ENCODE measurements around the gene MSRB2. TPM values are rescaled to one million over a fixed set of nuclear protein-coding genes. Genes with fewer than 3 reads are reported as not detected.
A peak's percentile ranks its signal among the peaks of the same experiment; 100 is the strongest.
"Not testable (repeated sequence)": the region's sequence is repeated elsewhere in the genome, so short reads cannot be mapped to it uniquely, and the experiment has no call there.

MSRB2 gene
- total RNA-seq, 8 experiments from 2014 or later: 15.0 to 27.3 (median 19.8) TPM

GRCh38 chr10:23063973-23064812 is 31.2 kb upstream of the MSRB2 start:
- in situ Hi-C loops (cut with MboI; ENCODE audit: low pct_unique_long_range_greater_than_20kb in 2 of 9, low sequenced_read_pairs in 9 of 9, unreplicated experiment in 9 of 9): no loop called here
- Histone ChIP-seq H3K27ac (no peak overlapping the region), H3K4me1 (replicated peaks in 1 of 2) (peaks cover 20 to 22% of the 10 kb centered on the region in 2 donors), H3K4me3 (no peak overlapping the region)
- WGBS, 10 experiments: 53 to 100% (median 92%) methylated on average over 2 to 14 of the region's 20 CpGs; no CpG with 5 or more reads in 1 of the 10 experiments
- ATAC-seq (replicated peaks in 6 of 8): no peak

GRCh38 chr10:23064813-23065114 is 30.6 kb upstream of the MSRB2 start:
- H3K27ac ChIP-seq; in situ Hi-C loops (cut with MboI; ENCODE audit: low pct_unique_long_range_greater_than_20kb in 2 of 9, low sequenced_read_pairs in 9 of 9, unreplicated experiment in 9 of 9): not testable (repeated sequence)
- WGBS, 10 experiments: 92 to 100% (median 100%) methylated on average over 1 to 2 of the region's 2 CpGs; no CpG with 5 or more reads in 3 of the 10 experiments

GRCh38 chr10:23065181-23065948 is 30.0 kb upstream of the MSRB2 start:
- in situ Hi-C loops (cut with MboI; ENCODE audit: low pct_unique_long_range_greater_than_20kb in 2 of 9, low sequenced_read_pairs in 9 of 9, unreplicated experiment in 9 of 9): no loop called here
- Histone ChIP-seq H3K27ac (no peak overlapping the region), H3K4me3 (no peak overlapping the region), H3K4me1 (replicated peaks in 1 of 2) (peaks cover 20 to 22% of the 10 kb centered on the region in 2 donors)
- WGBS, 10 experiments: 20 to 100% (median 94%) methylated on average over 1 to 9 of the region's 11 CpGs; no CpG with 5 or more reads in 1 of the 10 experiments
- peak in 3 of 8 experiments; percentile 36 to 69 (median 61) for ATAC-seq (replicated peaks in 6 of 8)

More at GRCh38 chr10:23064813-23065114, 30.6 kb upstream of the MSRB2 start:
- not testable (repeated sequence) for ATAC-seq (replicated peaks in 6 of 8); H3K4me3 ChIP-seq
- H3K4me1 ChIP-seq (replicated peaks in 1 of 2): peaks cover 20 to 22% of the 10 kb centered on the region in 2 donors

- Histone ChIP-seq H3K4me1 (replicated peaks in 1 of 2) (peaks cover 15 to 17% of the 10 kb centered on the region in 2 donors), H3K4me3 (no peak overlapping the region), H3K27ac (no peak overlapping the region)
- no peak for ATAC-seq (replicated peaks in 6 of 8)
- 81 to 100% (median 87%) methylated on average over 1 to 6 of the region's 12 CpGs; no CpG with 5 or more reads in 5 of the 10 experiments for WGBS, 10 experiments
- in situ Hi-C loops (cut with MboI; ENCODE audit: low pct_unique_long_range_greater_than_20kb in 2 of 9, low sequenced_read_pairs in 9 of 9, unreplicated experiment in 9 of 9): no loop called here
Measured at GRCh38 chr10:23067337-23067736, 28.0 kb upstream of the MSRB2 start.

GRCh38 chr10:23067939-23068775 is 27.2 kb upstream of the MSRB2 start:
- in situ Hi-C loops (cut with MboI; ENCODE audit: low pct_unique_long_range_greater_than_20kb in 2 of 9, low sequenced_read_pairs in 9 of 9, unreplicated experiment in 9 of 9): no loop called here
- WGBS, 10 experiments: 38 to 100% (median 53%) methylated on average over 2 to 12 of the region's 16 CpGs
- ATAC-seq (replicated peaks in 6 of 8): peak; percentile 65 to 89 (median 77)
- Histone ChIP-seq H3K4me3 (no peak overlapping the region), H3K4me1 (replicated peaks in 1 of 2) (peaks cover 9 to 13% of the 10 kb centered on the region in 2 donors), H3K27ac (no peak overlapping the region)

- no peak overlapping the region for H3K27ac ChIP-seq
- 47 to 100% (median 89%) methylated on average over 1 to 9 of the region's 10 CpGs for WGBS, 10 experiments
- no peak overlapping the region for H3K4me3 ChIP-seq
- in situ Hi-C loops (cut with MboI; ENCODE audit: low pct_unique_long_range_greater_than_20kb in 2 of 9, low sequenced_read_pairs in 9 of 9, unreplicated experiment in 9 of 9): no loop called here
- peaks cover 0 to 5% of the 10 kb centered on the region in 2 donors for H3K4me1 ChIP-seq (replicated peaks in 1 of 2)
- no peak for ATAC-seq (replicated peaks in 6 of 8)
Measured at GRCh38 chr10:23069019-23069815, 26.2 kb upstream of the MSRB2 start.

GRCh38 chr10:23070092-23070912 is 25.1 kb upstream of the MSRB2 start:
- in situ Hi-C loops (cut with MboI; ENCODE audit: low pct_unique_long_range_greater_than_20kb in 2 of 9, low sequenced_read_pairs in 9 of 9, unreplicated experiment in 9 of 9); H3K4me3 ChIP-seq; H3K27ac ChIP-seq; H3K4me1 ChIP-seq (replicated peaks in 1 of 2); ATAC-seq (replicated peaks in 6 of 8): not testable (repeated sequence)
- WGBS, 10 experiments: 59 to 100% (median 89%) methylated on average over 1 to 11 of the region's 12 CpGs; no CpG with 5 or more reads in 1 of the 10 experiments

GRCh38 chr10:23070913-23071218 is 24.5 kb upstream of the MSRB2 start:
- Histone ChIP-seq H3K4me1 (replicated peaks in 1 of 2) (peaks cover 0 to 5% of the 10 kb centered on the region in 2 donors), H3K4me3 (no peak overlapping the region), H3K27ac (no peak overlapping the region)
- 81 to 100% (median 97%) methylated on average over 2 to 3 of the region's 3 CpGs; no CpG with 5 or more reads in 4 of the 10 experiments for WGBS, 10 experiments
- no peak for ATAC-seq (replicated peaks in 6 of 8)
- in situ Hi-C loops (cut with MboI; ENCODE audit: low pct_unique_long_range_greater_than_20kb in 2 of 9, low sequenced_read_pairs in 9 of 9, unreplicated experiment in 9 of 9): no loop called here

- H3K4me1 ChIP-seq (replicated peaks in 1 of 2); in situ Hi-C loops (cut with MboI; ENCODE audit: low pct_unique_long_range_greater_than_20kb in 2 of 9, low sequenced_read_pairs in 9 of 9, unreplicated experiment in 9 of 9); H3K4me3 ChIP-seq; H3K27ac ChIP-seq; ATAC-seq (replicated peaks in 6 of 8): not testable (repeated sequence)
- WGBS, 10 experiments: 11 to 100% (median 83%) methylated on average over 1 to 3 of the region's 3 CpGs; no CpG with 5 or more reads in 1 of the 10 experiments
Measured at GRCh38 chr10:23072593-23072992, 22.8 kb upstream of the MSRB2 start.

GRCh38 chr10:23073527-23073926 is 21.9 kb upstream of the MSRB2 start:
- H3K27ac ChIP-seq: no peak overlapping the region
- WGBS, 10 experiments: 0 to 95% (median 55%) methylated on average over 1 to 3 of the region's 3 CpGs; no CpG with 5 or more reads in 4 of the 10 experiments
- no peak for ATAC-seq (replicated peaks in 6 of 8)
- H3K4me3 ChIP-seq: no peak overlapping the region
- in situ Hi-C loops (cut with MboI; ENCODE audit: low pct_unique_long_range_greater_than_20kb in 2 of 9, low sequenced_read_pairs in 9 of 9, unreplicated experiment in 9 of 9): no loop called here
- peaks cover 0 to 5% of the 10 kb centered on the region in 2 donors for H3K4me1 ChIP-seq (replicated peaks in 1 of 2)

- no peak for ATAC-seq (replicated peaks in 6 of 8)
- in situ Hi-C loops (cut with MboI; ENCODE audit: low pct_unique_long_range_greater_than_20kb in 2 of 9, low sequenced_read_pairs in 9 of 9, unreplicated experiment in 9 of 9): no loop called here
- Histone ChIP-seq H3K4me1 (replicated peaks in 1 of 2) (peaks cover 0 to 1% of the 10 kb centered on the region in 2 donors), H3K27ac (no peak overlapping the region), H3K4me3 (no peak overlapping the region)
- WGBS, 10 experiments: 40 to 100% (median 92%) methylated on average over 1 to 3 of the region's 3 CpGs; no CpG with 5 or more reads in 3 of the 10 experiments
Measured at GRCh38 chr10:23075672-23076071, 19.7 kb upstream of the MSRB2 start.
